Measurements from ENCODE around the gene CALN1.

DNA sequence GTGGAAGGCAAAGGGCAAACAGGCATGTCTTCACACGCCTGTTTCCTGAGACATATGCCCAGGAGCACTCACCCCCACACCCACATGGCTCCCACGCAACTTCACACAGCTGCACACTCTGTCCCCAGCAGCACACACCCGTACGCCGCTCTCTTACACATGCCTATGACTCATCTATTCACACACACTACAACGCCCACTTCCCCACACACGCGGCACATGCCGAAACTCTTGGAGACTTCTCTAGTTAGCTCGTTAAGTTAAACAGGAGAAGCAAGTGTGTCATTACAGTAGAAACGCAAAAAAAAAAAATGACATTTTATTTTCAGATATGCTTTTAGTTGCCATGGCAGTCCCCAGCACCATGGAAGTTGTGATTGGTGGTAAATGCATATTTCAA lies 6.7 kb downstream of the CALN1 start:
- TF ChIP-seq CTCF (conservative IDR thresholded peaks at IDR 0.05; ENCODE audit: low read depth in 2 of 2) (no peak), EZH2 (IDR thresholded peaks at IDR 0.05; ENCODE audit: low read depth, unreplicated experiment) (no peak), POLR2AphosphoS5 (IDR thresholded peaks at IDR 0.05; ENCODE audit: low read depth) (no peak), ZNF331 (CRISPR knock-in tag; IDR thresholded peaks at IDR 0.05; ENCODE audit: low read depth) (no peak), JUNB (IDR thresholded peaks at IDR 0.05; ENCODE audit: unreplicated experiment) (no peak), STAT1 (IDR thresholded peaks at IDR 0.05; ENCODE audit: unreplicated experiment) (no peak), EZH2phosphoT487 (IDR thresholded peaks at IDR 0.05; ENCODE audit: unreplicated experiment) (no peak)
- TF ChIP-seq, protein P1, sequence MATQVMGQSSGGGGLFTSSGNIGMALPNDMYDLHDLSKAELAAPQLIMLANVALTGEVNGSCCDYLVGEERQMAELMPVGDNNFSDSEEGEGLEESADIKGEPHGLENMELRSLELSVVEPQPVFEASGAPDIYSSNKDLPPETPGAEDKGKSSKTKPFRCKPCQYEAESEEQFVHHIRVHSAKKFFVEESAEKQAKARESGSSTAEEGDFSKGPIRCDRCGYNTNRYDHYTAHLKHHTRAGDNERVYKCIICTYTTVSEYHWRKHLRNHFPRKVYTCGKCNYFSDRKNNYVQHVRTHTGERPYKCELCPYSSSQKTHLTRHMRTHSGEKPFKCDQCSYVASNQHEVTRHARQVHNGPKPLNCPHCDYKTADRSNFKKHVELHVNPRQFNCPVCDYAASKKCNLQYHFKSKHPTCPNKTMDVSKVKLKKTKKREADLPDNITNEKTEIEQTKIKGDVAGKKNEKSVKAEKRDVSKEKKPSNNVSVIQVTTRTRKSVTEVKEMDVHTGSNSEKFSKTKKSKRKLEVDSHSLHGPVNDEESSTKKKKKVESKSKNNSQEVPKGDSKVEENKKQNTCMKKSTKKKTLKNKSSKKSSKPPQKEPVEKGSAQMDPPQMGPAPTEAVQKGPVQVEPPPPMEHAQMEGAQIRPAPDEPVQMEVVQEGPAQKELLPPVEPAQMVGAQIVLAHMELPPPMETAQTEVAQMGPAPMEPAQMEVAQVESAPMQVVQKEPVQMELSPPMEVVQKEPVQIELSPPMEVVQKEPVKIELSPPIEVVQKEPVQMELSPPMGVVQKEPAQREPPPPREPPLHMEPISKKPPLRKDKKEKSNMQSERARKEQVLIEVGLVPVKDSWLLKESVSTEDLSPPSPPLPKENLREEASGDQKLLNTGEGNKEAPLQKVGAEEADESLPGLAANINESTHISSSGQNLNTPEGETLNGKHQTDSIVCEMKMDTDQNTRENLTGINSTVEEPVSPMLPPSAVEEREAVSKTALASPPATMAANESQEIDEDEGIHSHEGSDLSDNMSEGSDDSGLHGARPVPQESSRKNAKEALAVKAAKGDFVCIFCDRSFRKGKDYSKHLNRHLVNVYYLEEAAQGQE (IDR thresholded peaks at IDR 0.05; ENCODE audit: unreplicated experiment), result no peak
- TF ChIP-seq, protein P2, sequence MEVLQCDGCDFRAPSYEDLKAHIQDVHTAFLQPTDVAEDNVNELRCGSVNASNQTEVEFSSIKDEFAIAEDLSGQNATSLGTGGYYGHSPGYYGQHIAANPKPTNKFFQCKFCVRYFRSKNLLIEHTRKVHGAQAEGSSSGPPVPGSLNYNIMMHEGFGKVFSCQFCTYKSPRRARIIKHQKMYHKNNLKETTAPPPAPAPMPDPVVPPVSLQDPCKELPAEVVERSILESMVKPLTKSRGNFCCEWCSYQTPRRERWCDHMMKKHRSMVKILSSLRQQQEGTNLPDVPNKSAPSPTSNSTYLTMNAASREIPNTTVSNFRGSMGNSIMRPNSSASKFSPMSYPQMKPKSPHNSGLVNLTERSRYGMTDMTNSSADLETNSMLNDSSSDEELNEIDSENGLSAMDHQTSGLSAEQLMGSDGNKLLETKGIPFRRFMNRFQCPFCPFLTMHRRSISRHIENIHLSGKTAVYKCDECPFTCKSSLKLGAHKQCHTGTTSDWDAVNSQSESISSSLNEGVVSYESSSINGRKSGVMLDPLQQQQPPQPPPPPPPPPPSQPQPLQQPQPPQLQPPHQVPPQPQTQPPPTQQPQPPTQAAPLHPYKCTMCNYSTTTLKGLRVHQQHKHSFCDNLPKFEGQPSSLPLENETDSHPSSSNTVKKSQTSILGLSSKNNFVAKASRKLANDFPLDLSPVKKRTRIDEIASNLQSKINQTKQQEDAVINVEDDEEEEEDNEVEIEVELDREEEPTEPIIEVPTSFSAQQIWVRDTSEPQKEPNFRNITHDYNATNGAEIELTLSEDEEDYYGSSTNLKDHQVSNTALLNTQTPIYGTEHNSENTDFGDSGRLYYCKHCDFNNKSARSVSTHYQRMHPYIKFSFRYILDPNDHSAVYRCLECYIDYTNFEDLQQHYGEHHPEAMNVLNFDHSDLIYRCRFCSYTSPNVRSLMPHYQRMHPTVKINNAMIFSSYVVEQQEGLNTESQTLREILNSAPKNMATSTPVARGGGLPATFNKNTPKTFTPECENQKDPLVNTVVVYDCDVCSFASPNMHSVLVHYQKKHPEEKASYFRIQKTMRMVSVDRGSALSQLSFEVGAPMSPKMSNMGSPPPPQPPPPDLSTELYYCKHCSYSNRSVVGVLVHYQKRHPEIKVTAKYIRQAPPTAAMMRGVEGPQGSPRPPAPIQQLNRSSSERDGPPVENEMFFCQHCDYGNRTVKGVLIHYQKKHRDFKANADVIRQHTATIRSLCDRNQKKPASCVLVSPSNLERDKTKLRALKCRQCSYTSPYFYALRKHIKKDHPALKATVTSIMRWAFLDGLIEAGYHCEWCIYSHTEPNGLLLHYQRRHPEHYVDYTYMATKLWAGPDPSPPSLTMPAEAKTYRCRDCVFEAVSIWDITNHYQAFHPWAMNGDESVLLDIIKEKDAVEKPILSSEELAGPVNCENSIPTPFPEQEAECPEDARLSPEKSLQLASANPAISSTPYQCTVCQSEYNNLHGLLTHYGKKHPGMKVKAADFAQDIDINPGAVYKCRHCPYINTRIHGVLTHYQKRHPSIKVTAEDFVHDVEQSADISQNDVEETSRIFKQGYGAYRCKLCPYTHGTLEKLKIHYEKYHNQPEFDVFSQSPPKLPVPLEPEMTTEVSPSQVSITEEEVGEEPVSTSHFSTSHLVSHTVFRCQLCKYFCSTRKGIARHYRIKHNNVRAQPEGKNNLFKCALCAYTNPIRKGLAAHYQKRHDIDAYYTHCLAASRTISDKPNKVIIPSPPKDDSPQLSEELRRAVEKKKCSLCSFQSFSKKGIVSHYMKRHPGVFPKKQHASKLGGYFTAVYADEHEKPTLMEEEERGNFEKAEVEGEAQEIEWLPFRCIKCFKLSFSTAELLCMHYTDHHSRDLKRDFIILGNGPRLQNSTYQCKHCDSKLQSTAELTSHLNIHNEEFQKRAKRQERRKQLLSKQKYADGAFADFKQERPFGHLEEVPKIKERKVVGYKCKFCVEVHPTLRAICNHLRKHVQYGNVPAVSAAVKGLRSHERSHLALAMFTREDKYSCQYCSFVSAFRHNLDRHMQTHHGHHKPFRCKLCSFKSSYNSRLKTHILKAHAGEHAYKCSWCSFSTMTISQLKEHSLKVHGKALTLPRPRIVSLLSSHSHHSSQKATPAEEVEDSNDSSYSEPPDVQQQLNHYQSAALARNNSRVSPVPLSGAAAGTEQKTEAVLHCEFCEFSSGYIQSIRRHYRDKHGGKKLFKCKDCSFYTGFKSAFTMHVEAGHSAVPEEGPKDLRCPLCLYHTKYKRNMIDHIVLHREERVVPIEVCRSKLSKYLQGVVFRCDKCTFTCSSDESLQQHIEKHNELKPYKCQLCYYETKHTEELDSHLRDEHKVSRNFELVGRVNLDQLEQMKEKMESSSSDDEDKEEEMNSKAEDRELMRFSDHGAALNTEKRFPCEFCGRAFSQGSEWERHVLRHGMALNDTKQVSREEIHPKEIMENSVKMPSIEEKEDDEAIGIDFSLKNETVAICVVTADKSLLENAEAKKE (CRISPR knock-in tag; IDR thresholded peaks at IDR 0.05), result no peak

All from GM23338 (cell line).